Measurements from ENCODE around the gene TNFAIP8L1. TPM values are rescaled to one million over a fixed set of nuclear protein-coding genes. Genes with fewer than 3 reads are reported as not detected.

Gene TNFAIP8L1
- total and polyA plus RNA-seq, 7 donors: 3.7 to 25.2 (median 18.9) TPM

- 12 to 13% methylated on average over 15 of the region's 15 CpGs for WGBS, 2 donors
- no peak overlapping the region for H3K27ac ChIP-seq
- no peak overlapping the region for H3K4me3 ChIP-seq
- no peaks in the 10 kb centered on the region for H3K9me3 ChIP-seq
- intact Hi-C loops (cut with DNase I): no loop called here
- H3K27me3 ChIP-seq: peaks cover 10 to 28% (median 17%) of the 10 kb centered on the region in 3 donors
- H3K36me3 ChIP-seq: no peaks in the 10 kb centered on the region
- peaks cover 0 to 6% (median 5%) of the 10 kb centered on the region in 4 donors for H3K4me1 ChIP-seq
- no peak for DNase-seq
- no peak for TF ChIP-seq POLR2AphosphoS5 (IDR thresholded peaks at IDR 0.05)
- no peak for TF ChIP-seq POLR2A (IDR thresholded peaks at IDR 0.05)
- TF ChIP-seq EP300 (IDR thresholded peaks at IDR 0.05): no peak
- no peak for TF ChIP-seq CTCF (IDR thresholded peaks at IDR 0.05)
Measured at GRCh38 chr19:4609878-4610511, 29.3 kb upstream of the TNFAIP8L1 start.

- intact Hi-C loops (cut with DNase I): no loop called here
- no peak for DNase-seq
- Histone ChIP-seq H3K36me3 (no peaks in the 10 kb centered on the region), H3K9me3 (no peaks in the 10 kb centered on the region), H3K4me3 (no peak overlapping the region), H3K27me3 (peaks cover 0 to 3% (median 0%) of the 10 kb centered on the region in 3 donors), H3K27ac (no peak overlapping the region), H3K4me1 (no peaks in the 10 kb centered on the region)
- 88 to 90% methylated on average over 8 of the region's 8 CpGs for WGBS, 2 donors
- TF ChIP-seq POLR2A (IDR thresholded peaks at IDR 0.05): no peak
- no peak for TF ChIP-seq CTCF (IDR thresholded peaks at IDR 0.05)
- no peak for TF ChIP-seq POLR2AphosphoS5 (IDR thresholded peaks at IDR 0.05)
- TF ChIP-seq EP300 (IDR thresholded peaks at IDR 0.05): no peak
Measured at GRCh38 chr19:4613254-4613751, 26.0 kb upstream of the TNFAIP8L1 start.

GRCh38 chr19:4618019-4618418 is 21.3 kb upstream of the TNFAIP8L1 start:
- Histone ChIP-seq H3K27ac (no peak overlapping the region), H3K4me1 (no peaks in the 10 kb centered on the region), H3K4me3 (no peak overlapping the region), H3K36me3 (no peaks in the 10 kb centered on the region), H3K27me3 (peaks cover 0 to 31% (median 25%) of the 10 kb centered on the region in 3 donors), H3K9me3 (no peaks in the 10 kb centered on the region)
- WGBS, 2 donors: 42 to 49% methylated on average over 6 of the region's 6 CpGs
- no peak for DNase-seq
- intact Hi-C loops (cut with DNase I): no loop called here
- TF ChIP-seq POLR2AphosphoS5 (IDR thresholded peaks at IDR 0.05) (no peak), POLR2A (IDR thresholded peaks at IDR 0.05) (no peak), CTCF (IDR thresholded peaks at IDR 0.05) (no peak), EP300 (IDR thresholded peaks at IDR 0.05) (no peak)

- no peak overlapping the region for H3K27ac ChIP-seq
- DNase-seq: no peak
- H3K36me3 ChIP-seq: no peaks in the 10 kb centered on the region
- no peaks in the 10 kb centered on the region for H3K9me3 ChIP-seq
- no peaks in the 10 kb centered on the region for H3K4me1 ChIP-seq
- intact Hi-C loops (cut with DNase I): no loop called here
- TF ChIP-seq EP300 (IDR thresholded peaks at IDR 0.05) (no peak), POLR2A (IDR thresholded peaks at IDR 0.05) (no peak), CTCF (IDR thresholded peaks at IDR 0.05) (no peak), POLR2AphosphoS5 (IDR thresholded peaks at IDR 0.05) (no peak)
- H3K27me3 ChIP-seq: peaks cover 0 to 35% (median 25%) of the 10 kb centered on the region in 3 donors
- no peak overlapping the region for H3K4me3 ChIP-seq
- 68 to 76% methylated on average over 17 of the region's 17 CpGs for WGBS, 2 donors
Measured at GRCh38 chr19:4619668-4620294, 19.5 kb upstream of the TNFAIP8L1 start.
